Esophagus muscularis mucosa (tissue), 3 donors: ENCODE measurements around the gene ST7.

Experiments used
- POLR2A ChIP-seq: fragments of 450-650 bp; IDR thresholded peaks from one replicate; pipeline ENCODE4 v1.6.1; 2017; ENCODE audit warnings: antibody characterized with exemption, moderate library complexity, mild to moderate bottlenecking, low read depth
- TF ChIP-seq, protein P1 (sequence below), 3 experiments: fragments of 200-600 bp in 2 of 3; fragments of 450-650 bp in 1 of 3; sonication (generic) in 2 of 3; IDR thresholded peaks; one replicate each; pipeline ENCODE4 v1.5.1; 2017 to 2019; ENCODE audit warnings: antibody characterized with exemption in 3 of 3, mild to moderate bottlenecking in 2 of 3, moderate library complexity in 1 of 3

DNA sequence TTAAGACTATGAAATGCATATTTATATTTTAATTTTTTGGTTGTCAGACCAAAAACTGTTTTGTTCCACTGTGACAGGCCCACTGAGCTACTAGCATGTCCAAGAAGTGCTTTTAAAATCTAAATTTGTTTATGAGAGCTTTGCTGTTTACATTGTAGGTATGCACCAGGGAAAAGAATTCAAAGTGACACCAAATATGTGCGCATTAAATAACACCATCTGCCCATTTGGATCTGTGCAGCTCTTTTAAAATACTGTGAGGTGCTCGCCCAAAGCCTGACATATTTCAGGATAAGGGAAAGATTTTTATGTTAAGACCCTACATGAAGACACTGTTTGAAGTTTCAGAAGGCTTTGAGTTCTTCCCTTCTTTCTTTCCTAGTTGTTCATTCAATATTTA is 162.9 kb downstream of the ST7 start:
- TF ChIP-seq POLR2A, result no peak
- TF ChIP-seq, protein P1, sequence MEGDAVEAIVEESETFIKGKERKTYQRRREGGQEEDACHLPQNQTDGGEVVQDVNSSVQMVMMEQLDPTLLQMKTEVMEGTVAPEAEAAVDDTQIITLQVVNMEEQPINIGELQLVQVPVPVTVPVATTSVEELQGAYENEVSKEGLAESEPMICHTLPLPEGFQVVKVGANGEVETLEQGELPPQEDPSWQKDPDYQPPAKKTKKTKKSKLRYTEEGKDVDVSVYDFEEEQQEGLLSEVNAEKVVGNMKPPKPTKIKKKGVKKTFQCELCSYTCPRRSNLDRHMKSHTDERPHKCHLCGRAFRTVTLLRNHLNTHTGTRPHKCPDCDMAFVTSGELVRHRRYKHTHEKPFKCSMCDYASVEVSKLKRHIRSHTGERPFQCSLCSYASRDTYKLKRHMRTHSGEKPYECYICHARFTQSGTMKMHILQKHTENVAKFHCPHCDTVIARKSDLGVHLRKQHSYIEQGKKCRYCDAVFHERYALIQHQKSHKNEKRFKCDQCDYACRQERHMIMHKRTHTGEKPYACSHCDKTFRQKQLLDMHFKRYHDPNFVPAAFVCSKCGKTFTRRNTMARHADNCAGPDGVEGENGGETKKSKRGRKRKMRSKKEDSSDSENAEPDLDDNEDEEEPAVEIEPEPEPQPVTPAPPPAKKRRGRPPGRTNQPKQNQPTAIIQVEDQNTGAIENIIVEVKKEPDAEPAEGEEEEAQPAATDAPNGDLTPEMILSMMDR (IDR thresholded peaks at IDR 0.05), result no peak
